Stimulated activated CD4-positive, alpha-beta T cell treated with anti-CD3 and anti-CD28 coated beads, Interleukin-2, amount 100 ng/mL, for 24 hours (primary cell): Measurements from ENCODE around the gene TRIM3.

Experiments used
- DNase-seq, 2 donors: peaks; one replicate each; pipeline ENCODE4 v3.0.0-alpha.2; 2020

Gene TRIM3

DNA sequence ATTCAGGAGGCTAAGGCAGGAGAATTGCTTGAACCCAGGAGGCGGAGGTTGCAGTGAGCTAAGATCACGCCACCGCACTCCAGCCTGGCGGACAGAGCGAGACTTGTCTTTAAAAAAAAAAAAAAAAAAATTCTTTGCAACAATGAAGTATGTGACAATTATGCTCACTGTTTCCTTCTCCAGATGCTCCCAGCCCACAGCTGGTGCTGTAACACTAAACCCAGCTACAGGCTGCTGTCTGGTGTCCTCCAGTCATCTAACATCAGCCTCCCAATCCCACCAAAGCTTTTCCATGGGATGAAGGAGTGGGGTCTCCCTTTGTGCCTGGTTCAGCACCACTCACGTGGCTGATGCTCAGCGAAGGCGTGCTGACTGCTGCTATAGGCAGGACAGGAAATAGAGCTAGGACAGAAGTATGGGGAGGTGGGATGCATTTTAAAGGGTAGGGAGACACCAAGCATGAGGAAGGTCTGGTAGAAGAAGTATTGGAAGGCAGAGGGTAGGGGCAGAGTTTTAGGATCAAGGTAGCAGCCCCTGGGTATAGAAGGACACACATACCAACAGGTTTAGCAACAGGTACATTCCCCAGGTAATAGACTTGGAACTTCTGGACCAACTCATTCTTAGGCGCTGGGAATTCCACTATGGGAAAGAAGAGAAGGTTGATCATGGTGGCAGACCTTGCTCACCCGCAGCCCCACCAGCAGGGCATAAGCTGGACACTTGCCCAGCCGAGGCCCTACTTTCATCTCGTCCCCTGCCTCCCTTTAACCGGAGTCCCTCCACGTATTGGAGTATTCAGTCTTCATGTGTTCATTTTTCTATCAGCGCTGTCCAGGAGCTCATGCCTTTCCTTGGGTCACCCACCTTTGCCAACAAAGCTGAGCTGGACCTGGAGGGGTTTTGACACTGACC lies 73.1 kb downstream of the TRIM3 start:
- DNase-seq, result no peak
